HG02870 (cell line): ENCODE data around the gene ARID4B.
"Not testable (repeated sequence)": the region's sequence is repeated elsewhere in the genome, so short reads cannot be mapped to it uniquely, and the experiment has no call there.

Experiments used
- ATAC-seq: cut with Tn5 transposase; IDR thresholded peaks from one replicate; pipeline ENCODE4 v1.9.1; 2021; ENCODE audit warnings: mild to moderate bottlenecking, moderate library complexity; ENCODE audit not compliant: unreplicated experiment

ARID4B gene

GRCh38 chr1:235327559-235328270, at the start of gene ARID4B:
Gene ARID4B (minus strand): TSS chr1:235328179. CDS start chr1:235326919, 1,260 bp downstream.
- no peak for ATAC-seq

DNA sequence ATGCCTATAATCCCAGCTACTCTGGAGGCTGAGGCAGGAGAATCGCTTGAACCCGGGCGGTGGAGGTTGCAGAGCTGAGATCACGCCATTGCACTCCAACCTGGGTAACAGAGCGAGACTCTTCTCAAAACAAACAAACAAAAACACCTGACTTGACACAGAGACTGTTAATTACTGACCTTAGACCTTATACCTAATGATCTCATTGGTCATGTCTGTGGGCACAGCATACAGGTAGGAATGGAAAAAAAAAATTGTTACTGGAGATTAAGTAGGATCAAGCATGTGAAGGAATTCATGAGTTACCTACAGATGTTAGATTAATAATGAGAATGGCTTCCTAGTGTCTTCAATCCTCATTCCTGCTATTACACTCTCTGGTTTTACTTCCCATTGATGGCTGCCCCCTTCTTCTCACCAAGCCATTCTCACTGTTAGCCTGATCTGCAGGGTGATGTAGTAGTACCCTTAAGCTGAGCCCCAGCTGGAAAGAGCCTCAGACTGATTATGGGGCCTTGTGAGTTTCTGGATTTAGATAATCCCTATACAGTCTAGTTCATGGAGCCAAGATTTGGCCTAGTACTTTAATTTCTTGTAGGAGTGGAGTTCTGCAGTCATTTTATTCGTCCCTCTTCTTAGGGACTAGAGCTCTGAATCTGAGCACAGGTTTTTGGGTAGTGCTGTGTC, 48.1 kb upstream of the ARID4B start:
- ATAC-seq, result no peak

- no peak for ATAC-seq
Measured at GRCh38 chr1:235369802-235370201, 41.8 kb upstream of the ARID4B start.

GRCh38 chr1:235368428-235368827, 40.4 kb upstream of the ARID4B start:
- ATAC-seq, result no peak

DNA sequence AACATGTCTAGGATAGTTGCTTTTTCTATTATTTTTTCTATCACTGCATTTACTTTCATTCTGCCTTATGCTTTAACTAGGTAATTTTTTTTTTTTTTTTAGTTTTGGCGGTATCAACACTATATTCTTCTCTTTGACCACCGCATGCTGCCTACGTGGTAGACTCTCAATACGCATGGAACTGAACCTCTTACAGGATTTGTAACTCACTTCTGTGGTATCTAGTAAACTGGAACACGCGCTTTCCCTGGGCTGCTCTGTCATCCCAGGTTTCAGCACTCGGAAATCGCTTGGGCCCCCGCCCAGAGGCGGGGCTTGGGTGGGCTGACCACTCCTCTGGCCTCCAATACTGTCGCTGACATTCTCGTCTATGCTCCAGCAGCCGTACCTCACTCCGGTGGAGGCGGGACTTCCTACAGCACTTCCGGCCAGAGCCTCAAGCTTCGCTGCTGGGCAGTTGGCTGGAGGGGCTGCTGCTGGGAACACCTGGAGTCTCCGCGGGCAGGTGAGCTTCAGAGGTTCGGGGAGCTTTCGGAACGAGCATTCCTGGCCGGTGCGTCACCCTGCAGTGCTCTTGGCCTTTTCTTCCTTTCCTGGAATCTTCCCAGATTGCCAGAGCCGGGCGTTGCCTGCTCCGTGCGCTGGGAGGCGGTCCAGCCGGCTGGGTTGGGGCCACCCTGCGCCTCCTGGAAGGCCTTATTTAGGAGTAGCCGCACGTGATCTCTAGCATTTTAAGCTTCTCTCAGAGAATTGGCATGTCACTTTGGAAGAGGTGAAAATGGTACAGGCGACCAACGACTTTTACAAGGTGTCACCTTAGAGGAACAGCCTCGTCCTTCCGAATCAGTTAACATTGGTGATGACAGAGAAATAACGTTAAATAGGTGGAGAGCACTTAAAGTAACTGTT, 39.3 kb upstream of the ARID4B start, which contains the start of gene TBCE:
Gene TBCE (plus strand): TSS at position 428 of the 909 bp plus-strand sequence. CDS start 12,623 bp downstream, outside the sequence.
- ATAC-seq, result peak; percentile 100

DNA sequence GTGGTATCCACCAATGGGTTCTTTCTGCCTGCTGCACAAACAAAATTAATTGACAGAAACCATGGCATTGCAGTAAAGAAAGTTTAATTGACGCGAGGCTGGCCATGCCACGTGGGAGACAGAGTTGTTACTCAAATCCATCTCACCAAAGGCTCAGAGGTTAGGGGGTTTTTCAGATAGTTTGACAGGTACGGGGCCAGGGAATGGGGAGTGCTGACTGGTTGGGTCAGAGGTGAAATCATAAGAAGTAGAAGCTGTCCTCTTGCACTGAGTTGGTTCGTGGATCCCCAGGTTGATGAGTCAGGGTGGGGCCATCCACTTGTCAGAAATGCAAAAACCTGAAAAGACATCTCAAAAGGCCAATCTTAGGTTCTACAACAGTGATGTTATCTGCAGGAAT, 38.3 kb upstream of the ARID4B start:
- no peak for ATAC-seq

DNA sequence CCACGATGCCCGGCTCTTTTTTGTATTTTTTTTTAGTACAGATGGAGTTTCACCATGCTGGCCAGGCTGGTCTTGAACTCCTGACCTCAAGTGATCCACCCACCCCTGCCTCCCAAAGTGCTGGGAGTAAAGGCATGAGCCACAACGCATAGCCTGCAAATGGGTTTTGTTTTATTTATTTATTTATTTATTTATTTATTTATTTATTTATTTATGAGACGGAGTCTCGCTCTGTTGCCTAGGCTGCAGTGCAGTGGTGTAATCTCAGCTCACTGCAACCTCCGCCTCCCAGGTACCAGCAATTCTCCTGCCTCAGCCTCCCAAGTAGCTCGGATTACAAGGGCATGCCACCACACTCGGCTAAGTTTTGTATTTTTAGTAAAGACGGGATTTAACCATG, 36.2 kb upstream of the ARID4B start:
- not testable (repeated sequence) for ATAC-seq

DNA sequence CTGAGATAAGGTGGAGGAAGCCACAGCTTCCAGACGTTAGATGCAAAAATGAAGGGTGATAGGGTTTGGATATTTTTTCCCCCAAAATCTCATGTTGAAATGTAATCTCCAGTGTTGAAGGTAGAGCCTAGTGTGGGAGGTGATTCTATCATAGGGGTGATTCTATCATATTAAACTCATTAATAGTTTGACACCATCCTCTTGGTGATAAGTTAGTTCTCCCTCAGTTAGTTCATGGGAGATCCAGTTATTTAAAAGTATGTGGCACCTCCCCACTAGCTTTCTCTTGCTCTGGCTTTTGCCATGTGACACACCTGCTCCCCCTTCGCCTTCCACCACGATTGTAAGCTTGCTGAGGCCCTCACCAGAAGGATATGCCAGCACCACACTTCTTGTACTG, 30.9 kb upstream of the ARID4B start:
- ATAC-seq, result no peak

DNA sequence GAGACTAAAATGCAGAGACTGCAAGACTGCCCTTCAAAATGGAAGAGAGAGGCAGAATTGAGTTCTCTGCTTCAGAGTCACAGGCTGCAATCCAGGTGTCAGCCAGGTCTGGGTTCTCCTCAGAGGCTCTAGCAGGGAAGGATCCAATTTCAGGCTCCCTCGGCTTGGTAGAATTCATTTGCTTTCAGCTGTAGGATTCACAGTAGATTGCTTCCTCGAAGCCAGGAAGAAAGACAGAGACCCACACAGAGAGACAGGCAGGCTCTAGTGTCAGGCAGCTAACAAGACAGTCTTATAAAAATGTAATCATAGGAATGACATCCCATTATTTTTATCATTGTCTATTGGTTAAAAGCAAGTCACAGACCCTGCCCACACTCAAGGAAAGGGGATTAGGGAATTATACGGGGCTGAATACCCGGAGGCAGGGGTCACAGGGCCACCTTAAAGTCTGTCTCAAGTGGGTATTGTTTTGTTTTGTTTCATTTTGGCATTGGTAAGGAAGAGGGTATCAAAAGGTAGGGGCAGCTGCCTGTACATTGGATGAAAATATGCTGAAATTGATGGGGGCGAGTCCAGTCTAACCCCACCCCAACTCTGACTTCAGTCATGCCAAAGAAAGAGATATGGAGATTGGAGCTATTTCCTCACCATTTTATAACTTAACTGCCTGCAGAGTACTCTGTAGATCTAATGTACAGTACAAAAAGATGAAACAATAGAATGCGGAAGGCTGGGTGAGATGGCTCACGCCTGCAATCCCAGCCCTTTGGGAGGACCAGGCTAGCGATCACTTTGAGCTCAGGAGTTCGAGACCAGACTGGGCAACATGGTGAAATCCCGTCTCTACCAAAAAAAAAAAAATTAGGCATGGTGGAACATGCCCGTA, 29.8 kb upstream of the ARID4B start:
- no peak for ATAC-seq

DNA sequence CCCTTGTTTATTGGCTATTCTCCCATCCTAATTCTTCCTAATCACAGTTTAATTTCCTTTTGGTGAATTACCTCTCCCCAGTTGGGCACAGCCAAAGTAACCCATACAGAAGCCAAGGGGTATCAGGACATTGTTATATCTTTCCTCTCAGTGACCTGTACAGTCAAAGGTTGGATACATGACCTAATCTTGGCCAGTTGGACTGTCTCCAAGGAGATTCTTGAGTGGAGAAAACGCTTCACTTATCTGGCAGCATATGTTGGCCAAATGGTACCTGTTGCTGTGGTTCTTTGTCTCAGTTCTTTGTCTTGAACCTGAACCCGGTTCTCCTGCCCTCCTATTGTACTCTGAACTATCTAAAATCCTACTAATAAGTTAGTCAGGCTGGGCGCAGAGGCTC, 23.9 kb upstream of the ARID4B start:
- ATAC-seq, result no peak

DNA sequence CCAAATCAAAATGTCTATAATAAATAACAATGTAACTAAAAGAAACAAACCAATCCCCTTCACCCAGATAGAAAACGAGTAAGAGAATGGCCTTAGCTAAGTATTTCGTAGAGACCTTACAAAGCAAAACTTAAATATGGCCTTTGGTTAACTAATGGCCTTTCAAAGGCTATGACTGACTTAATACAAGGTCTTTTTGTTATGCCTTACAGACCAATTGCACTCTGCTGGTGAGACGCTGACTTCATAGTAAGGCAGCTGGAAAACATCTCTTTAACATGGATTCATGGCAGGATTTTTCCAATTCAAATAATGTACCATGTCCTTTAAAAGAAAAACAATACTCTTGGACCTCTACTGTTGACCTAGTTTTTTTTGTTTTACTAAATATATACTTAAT, 23.5 kb upstream of the ARID4B start:
- ATAC-seq, result no peak

GRCh38 chr1:235343726-235344125, 15.7 kb upstream of the ARID4B start:
- ATAC-seq, result no peak

DNA sequence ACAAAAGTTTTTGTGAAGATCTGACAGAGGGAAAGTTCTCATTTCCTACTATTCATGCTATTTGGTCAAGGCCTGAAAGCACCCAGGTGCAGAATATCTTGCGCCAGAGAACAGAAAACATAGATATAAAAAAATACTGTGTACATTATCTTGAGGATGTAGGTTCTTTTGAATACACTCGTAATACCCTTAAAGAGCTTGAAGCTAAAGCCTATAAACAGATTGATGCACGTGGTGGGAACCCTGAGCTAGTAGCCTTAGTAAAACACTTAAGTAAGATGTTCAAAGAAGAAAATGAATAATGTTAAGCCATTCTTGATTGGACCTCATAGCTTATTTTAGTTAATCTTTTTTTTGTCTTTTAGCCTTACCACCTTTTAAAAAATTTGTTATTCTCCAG, 14.5 kb upstream of the ARID4B start:
- ATAC-seq, result no peak

GRCh38 chr1:235342039-235342438, 14.1 kb upstream of the ARID4B start:
- no peak for ATAC-seq

DNA sequence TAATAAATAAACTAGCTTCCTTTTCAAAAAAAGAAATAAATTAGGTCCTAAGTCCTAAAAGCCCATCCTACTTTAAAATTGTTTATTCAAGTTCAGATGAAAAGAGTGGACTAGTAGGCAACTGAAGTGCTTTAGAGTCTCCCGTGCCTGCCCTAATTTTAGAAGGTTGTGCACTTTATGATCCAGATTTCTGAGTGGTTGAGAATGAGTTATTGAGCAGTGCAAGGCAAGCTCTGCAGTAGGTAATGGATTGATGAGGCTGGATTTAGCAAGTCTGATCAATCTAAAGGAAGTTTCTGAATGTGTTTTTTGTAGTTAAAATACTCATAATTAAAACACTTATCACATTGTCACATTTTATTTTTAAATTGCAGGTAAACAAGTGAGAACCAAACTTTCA, 13.4 kb upstream of the ARID4B start:
- no peak for ATAC-seq

GRCh38 chr1:235339746-235340145, 11.8 kb upstream of the ARID4B start:
- ATAC-seq, result no peak

- no peak for ATAC-seq
Measured at GRCh38 chr1:235336903-235337302, 8.9 kb upstream of the ARID4B start.

DNA sequence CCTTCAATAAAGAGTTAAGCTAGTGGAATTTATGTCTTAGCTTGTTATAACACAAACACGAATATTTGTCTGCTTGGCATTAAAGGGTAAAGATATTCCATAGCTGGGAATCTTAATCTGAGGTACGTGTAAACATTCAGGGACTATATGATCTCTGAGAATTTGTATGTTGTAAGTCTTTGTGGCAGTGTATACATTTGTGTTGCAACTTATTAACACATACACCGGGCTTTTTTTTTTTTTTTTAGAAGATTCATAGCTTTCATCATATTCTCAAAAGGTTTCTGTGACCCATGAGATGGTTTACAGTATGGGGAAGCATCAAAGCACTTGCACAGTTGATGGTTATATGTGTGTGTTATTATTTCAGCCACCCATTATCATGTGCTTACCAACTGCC, 3.4 kb upstream of the ARID4B start:
- ATAC-seq, result no peak

GRCh38 chr1:235330918-235331285, 2.9 kb upstream of the ARID4B start:
- no peak for ATAC-seq

- no peak for ATAC-seq
Measured at GRCh38 chr1:235329139-235329902, 1.3 kb upstream of the ARID4B start.
